Adrenal gland (tissue), 12 donors: ENCODE results near the gene LMNA. TPM values are rescaled to one million over a fixed set of nuclear protein-coding genes. Genes with fewer than 3 reads are reported as not detected.
A peak's percentile ranks its signal among the peaks of the same experiment; 100 is the strongest.

Source experiments
- DNase-seq, 7 donors: peaks; one replicate each; pipeline ENCODE4 v3.0.0-alpha.2; 2019 to 2020
- H3K27ac ChIP-seq, 5 donors: fragments of 200-600 bp; sonication (generic) in 4 of 5; 1 replicate in 3 of 5; 2 replicates in 2 of 5; pipeline versions ENCODE4 v1.5.1 to v1.8.0; 2016 to 2020; ENCODE audit warnings: mild to moderate bottlenecking in 1 of 5
- H3K27me3 ChIP-seq: fragments of 200-600 bp; 2 replicates; pipeline ENCODE4 v1.8.0; 2021
- H3K36me3 ChIP-seq, 2 donors: fragments of 200-600 bp; replicated peaks in 1 of 2; 1 replicate in 1 of 2; 2 replicates in 1 of 2; pipeline versions ENCODE4 v1.5.1 to v1.8.0; 2018 to 2022
- H3K4me1 ChIP-seq, 2 donors: fragments of 200-600 bp; replicated peaks in 1 of 2; 1 replicate in 1 of 2; 2 replicates in 1 of 2; pipeline versions ENCODE4 v1.5.1 to v1.8.0; 2018 to 2021
- H3K4me3 ChIP-seq, 4 donors: fragments of 200-600 bp; sonication (generic) in 3 of 4; one replicate each; pipeline ENCODE4 v1.5.1; 2016 to 2018
- H3K9me3 ChIP-seq, 3 donors: fragments of 200-600 bp; sonication (generic) in 1 of 3; replicated peaks in 1 of 3; 1 replicate in 2 of 3; 2 replicates in 1 of 3; pipeline versions ENCODE4 v1.5.1 to v1.8.0; 2016 to 2021
- POLR2A ChIP-seq, 2 donors: fragments of 450-650 bp; IDR thresholded peaks; one replicate each; pipeline ENCODE4 v1.6.1; 2017; ENCODE audit warnings: antibody characterized with exemption in 2 of 2, mild to moderate bottlenecking in 2 of 2, moderate library complexity in 1 of 2
- WGBS, 4 donors: extraction: QIAGEN DNeasy Blood & Tissue Kit in 2 of 4; methylation state at CpG; one replicate each; pipeline versions ENCODE4 v1.1.5 to v1.1.7; 2013 to 2017; 5-methylcytosine and 5-hydroxymethylcytosine counted together
- intact Hi-C, 2 donors: fragments of 100-400 bp; cut with DNase I; formaldehyde crosslinking; loops; one replicate each; pipeline versions ENCODE4 v1.14.1 to v1.15.0; 2022 to 2023
- polyA plus RNA-seq, 3 donors: library from polyadenylated mRNA; stranded (reverse); fragments of 200-250 nt in 2 of 3; fragments of 350-450 nt in 1 of 3; fragmentation: Illumina TruSeq in 1 of 3; extraction: RNeasy Lipid Tissue Mini Kit (QIAGEN cat#74804) in 1 of 3; gene quantifications; one replicate each; pipeline ENCODE4 v1.2.3, GENCODE V29; 2013 to 2014
- total RNA-seq, 9 donors: library from RNA; depleted of rRNA in 4 of 9; stranded (reverse); fragments of >200 nt in 4 of 9; fragments of 120-200 nt in 1 of 9; fragmentation: NEBNext Ultra II Directional in 1 of 9; extraction: Animal tissue kit (Norgen Biotek cat#: 25700) in 1 of 9; gene quantifications; one replicate each; pipeline versions ENCODE4 v1.1.0 to v1.2.4, GENCODE V29; 2013 to 2023
- TF ChIP-seq, protein P1 (sequence below), 6 experiments: fragments of 450-650 bp in 4 of 6; fragments of 200-600 bp in 2 of 6; sonication (generic) in 1 of 6; IDR thresholded peaks; 1 replicate in 5 of 6; 2 replicates in 1 of 6; pipeline versions ENCODE4 v1.5.1 to v1.8.0; 2016 to 2021; ENCODE audit warnings: antibody characterized with exemption in 6 of 6, mild to moderate bottlenecking in 2 of 6, moderate library complexity in 1 of 6
- donor health status: healthy with polysubstance abuse.
- donor health status: Bipolar disorder and iron deficiency.
- donor health status: DM: yes; HTN: yes; CAD: no.
- donor health status: DM: no; HTN: no; CAD: no.
- donor health status: DM: no; HTN: no; CAD: no.
- donor health status: DM: yes; HTN: yes; CAD: no.

LMNA gene
- total and polyA plus RNA-seq, 12 donors, result 116 to 591 (median 382) TPM

DNA sequence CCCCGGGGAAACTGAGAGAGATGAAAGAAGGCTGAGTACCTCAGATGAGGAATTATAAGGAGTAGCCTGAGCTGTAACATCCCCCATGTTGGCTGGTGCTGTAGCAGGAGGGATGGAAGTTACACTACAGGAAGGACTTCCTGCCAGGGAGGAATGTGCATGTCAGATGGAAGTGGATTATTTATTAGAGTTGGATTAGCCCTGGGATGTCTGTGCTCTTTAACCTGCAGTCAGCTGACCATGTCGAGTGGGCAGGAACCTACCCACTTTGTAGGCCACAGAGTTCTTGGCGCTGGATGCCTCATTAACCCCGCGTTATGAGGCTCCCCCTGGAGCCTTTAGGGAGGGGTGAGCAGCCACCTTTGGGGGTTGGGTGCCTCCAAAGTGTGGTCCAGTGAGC is 38.1 kb downstream of the LMNA start:
- no peaks in the 10 kb centered on the region for H3K27me3 ChIP-seq
- H3K4me1 ChIP-seq, result no peaks in the 10 kb centered on the region
- no peak for DNase-seq
- H3K27ac ChIP-seq, result no peak overlapping the region
- no peak for TF ChIP-seq POLR2A (IDR thresholded peaks at IDR 0.05)
- TF ChIP-seq, protein P1, sequence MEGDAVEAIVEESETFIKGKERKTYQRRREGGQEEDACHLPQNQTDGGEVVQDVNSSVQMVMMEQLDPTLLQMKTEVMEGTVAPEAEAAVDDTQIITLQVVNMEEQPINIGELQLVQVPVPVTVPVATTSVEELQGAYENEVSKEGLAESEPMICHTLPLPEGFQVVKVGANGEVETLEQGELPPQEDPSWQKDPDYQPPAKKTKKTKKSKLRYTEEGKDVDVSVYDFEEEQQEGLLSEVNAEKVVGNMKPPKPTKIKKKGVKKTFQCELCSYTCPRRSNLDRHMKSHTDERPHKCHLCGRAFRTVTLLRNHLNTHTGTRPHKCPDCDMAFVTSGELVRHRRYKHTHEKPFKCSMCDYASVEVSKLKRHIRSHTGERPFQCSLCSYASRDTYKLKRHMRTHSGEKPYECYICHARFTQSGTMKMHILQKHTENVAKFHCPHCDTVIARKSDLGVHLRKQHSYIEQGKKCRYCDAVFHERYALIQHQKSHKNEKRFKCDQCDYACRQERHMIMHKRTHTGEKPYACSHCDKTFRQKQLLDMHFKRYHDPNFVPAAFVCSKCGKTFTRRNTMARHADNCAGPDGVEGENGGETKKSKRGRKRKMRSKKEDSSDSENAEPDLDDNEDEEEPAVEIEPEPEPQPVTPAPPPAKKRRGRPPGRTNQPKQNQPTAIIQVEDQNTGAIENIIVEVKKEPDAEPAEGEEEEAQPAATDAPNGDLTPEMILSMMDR (IDR thresholded peaks at IDR 0.05), result no peak
- H3K9me3 ChIP-seq, result no peaks in the 10 kb centered on the region
- no peak overlapping the region for H3K4me3 ChIP-seq
- intact Hi-C loops, result loop anchor here in 1 of 2 donors (10.0 kb wide), 1 partner anchor 162 kb away; no protein-coding TSS in a partner anchor
- 55 to 65% (median 61%) methylated on average over 5 of the region's 5 CpGs for WGBS, 4 donors
- no peaks in the 10 kb centered on the region for H3K36me3 ChIP-seq

DNA sequence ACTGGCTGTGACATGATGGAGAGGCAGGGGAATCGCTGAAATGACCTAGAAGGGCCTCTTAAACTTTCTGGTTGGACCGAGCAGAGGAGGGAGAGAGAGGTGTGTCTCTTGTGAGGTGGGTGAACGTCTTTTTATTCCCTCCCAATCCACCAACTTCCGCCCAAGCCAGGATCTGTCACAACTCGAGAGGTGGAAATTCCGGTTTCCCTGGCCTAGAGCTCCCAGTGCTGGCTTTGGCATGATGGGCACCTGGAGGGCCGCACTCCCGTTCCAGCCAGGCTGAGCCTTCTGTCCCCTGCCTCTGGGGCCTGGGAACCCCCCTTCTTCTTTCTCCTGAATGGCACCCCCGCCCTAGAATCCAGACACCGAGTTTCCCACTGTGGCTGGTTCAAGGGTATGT is 38.9 kb downstream of the LMNA start, which contains the start of gene SEMA4A:
TSS of gene SEMA4A (plus strand) at position 224 of the 400 bp plus-strand sequence. CDS start 994 bp downstream, outside the sequence.
- Histone ChIP-seq H3K4me1 (no peaks in the 10 kb centered on the region), H3K27ac (no peak within 1 kb of the TSS), H3K27me3 (no peaks in the 10 kb centered on the region), H3K36me3 (no peaks in the 10 kb centered on the region), H3K9me3 (no peaks in the 10 kb centered on the region), H3K4me3 (no peak within 1 kb of the TSS)
- intact Hi-C loops, result loop anchor here in 1 of 2 donors (10.0 kb wide), 1 partner anchor 161 kb away; no protein-coding TSS in a partner anchor
- DNase-seq, result no peak
- 81 to 89% (median 87%) methylated on average over 10 of the region's 10 CpGs for WGBS, 4 donors
- TF ChIP-seq POLR2A (IDR thresholded peaks at IDR 0.05), result no peak
- TF ChIP-seq, protein P1 (IDR thresholded peaks at IDR 0.05), result no peak

DNA sequence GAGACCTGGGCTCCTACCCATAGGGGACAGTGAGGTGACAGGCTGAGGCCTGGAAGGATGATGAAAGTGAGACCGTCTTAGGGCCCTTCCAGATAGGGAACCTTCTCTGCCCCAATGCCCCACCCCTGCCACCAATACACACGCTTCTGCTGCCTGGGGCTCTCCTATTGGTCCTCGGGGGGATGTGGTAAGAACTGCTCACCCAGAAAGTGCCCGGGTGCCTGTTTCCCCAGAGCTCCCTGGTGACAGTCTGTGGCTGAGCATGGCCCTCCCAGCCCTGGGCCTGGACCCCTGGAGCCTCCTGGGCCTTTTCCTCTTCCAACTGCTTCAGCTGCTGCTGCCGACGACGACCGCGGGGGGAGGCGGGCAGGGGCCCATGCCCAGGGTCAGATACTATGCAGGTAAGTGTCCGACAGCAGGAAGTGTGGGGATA is 39.8 kb downstream of the LMNA start:
- intact Hi-C loops, result loop anchor here in 1 of 2 donors (10.0 kb wide), 1 partner anchor 160 kb away; no protein-coding TSS in a partner anchor

DNA sequence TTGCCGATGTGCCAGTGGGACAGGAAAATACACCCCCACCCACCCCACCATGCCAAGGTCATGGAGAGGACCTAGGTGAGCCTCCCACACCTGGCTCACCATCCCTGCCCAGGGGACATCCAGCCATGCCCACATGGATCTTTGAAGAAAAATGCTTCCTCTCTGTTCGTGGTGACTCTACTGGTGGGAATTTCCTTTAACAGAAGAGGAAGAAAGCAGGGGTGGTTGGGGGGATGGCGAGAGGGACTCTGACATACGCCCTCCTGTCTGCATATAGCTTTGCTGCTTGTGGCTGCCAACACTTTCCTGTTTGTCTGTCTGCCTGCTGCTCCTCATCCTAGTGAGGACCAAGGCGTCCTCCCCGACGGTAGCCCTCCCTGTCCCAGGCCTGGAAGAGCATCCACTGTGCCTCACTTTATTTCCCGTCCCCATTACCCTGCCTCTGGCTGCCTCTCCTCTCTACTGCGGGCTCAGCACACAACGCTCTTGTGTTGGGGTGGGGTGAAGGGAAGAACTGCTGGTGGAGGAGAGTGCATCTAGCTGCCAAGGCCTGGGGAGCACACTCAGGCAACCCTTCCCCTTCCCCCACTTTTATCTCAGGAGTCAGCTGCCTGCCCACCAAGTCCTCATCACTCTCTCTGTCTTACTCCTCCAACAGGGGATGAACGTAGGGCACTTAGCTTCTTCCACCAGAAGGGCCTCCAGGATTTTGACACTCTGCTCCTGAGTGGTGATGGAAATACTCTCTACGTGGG is 41.4 kb downstream of the LMNA start:
- intact Hi-C loops, result loop anchor here in 1 of 2 donors (10.0 kb wide), 1 partner anchor 159 kb away; no protein-coding TSS in a partner anchor
- no peaks in the 10 kb centered on the region for H3K9me3 ChIP-seq
- H3K4me3 ChIP-seq, result no peak overlapping the region
- TF ChIP-seq, protein P1 (IDR thresholded peaks at IDR 0.05), result no peak
- no peak for TF ChIP-seq POLR2A (IDR thresholded peaks at IDR 0.05)
- H3K27ac ChIP-seq, result no peak overlapping the region
- no peaks in the 10 kb centered on the region for H3K36me3 ChIP-seq
- WGBS, 4 donors, result 56 to 74% (median 66%) methylated on average over 12 of the region's 12 CpGs
- H3K4me1 ChIP-seq, result no peaks in the 10 kb centered on the region
- DNase-seq, result no peak
- no peaks in the 10 kb centered on the region for H3K27me3 ChIP-seq

More for the DNA sequence above, 39.8 kb downstream of the LMNA start:
- no peak overlapping the region for H3K27ac ChIP-seq
- no peaks in the 10 kb centered on the region for H3K9me3 ChIP-seq
- no peaks in the 10 kb centered on the region for H3K27me3 ChIP-seq
- no peaks in the 10 kb centered on the region for H3K36me3 ChIP-seq
- H3K4me1 ChIP-seq, result no peaks in the 10 kb centered on the region
- H3K4me3 ChIP-seq, result no peak overlapping the region
- WGBS, 4 donors, result 59 to 79% (median 71%) methylated on average over 11 of the region's 11 CpGs
- DNase-seq, result peak in 1 of 7 donors; percentile 33
- TF ChIP-seq, protein P1 (IDR thresholded peaks at IDR 0.05), result no peak
- no peak for TF ChIP-seq POLR2A (IDR thresholded peaks at IDR 0.05)
